GM21447 (cell line): ENCODE data around the gene LMNA.
"Not testable (repeated sequence)": the region's sequence is repeated elsewhere in the genome, so short reads cannot be mapped to it uniquely, and the experiment has no call there.

Experiments used
- ATAC-seq: cut with Tn5 transposase; IDR thresholded peaks from one replicate; pipeline ENCODE4 v1.9.1; 2021; ENCODE audit not compliant: unreplicated experiment

LMNA gene

GRCh38 chr1:156114101-156114918 lies at the start of gene LMNA:
TSS of gene LMNA (plus strand) at chr1:156114711. CDS start at chr1:156114919, 208 bp downstream.
- peak; percentile 72 for ATAC-seq

- ATAC-seq: no peak
Measured at GRCh38 chr1:156065212-156065611, 49.3 kb upstream of the LMNA start.

GRCh38 chr1:156065871-156066270 lies 48.6 kb upstream of the LMNA start:
- no peak for ATAC-seq

GRCh38 chr1:156067262-156067661 lies 47.2 kb upstream of the LMNA start:
- no peak for ATAC-seq

GRCh38 chr1:156069490-156070455 lies 44.7 kb upstream of the LMNA start:
- ATAC-seq: no peak

GRCh38 chr1:156070548-156070947 lies 44.0 kb upstream of the LMNA start:
- ATAC-seq: no peak

- ATAC-seq: not testable (repeated sequence)
Measured at GRCh38 chr1:156071332-156071816, 43.1 kb upstream of the LMNA start.

GRCh38 chr1:156072251-156072650 lies 42.3 kb upstream of the LMNA start:
- ATAC-seq: no peak

- no peak for ATAC-seq
Measured at GRCh38 chr1:156073110-156073687, 41.3 kb upstream of the LMNA start.

- ATAC-seq: no peak
Measured at GRCh38 chr1:156073740-156074139, 40.8 kb upstream of the LMNA start.

GRCh38 chr1:156074661-156075060 lies 39.9 kb upstream of the LMNA start:
- ATAC-seq: no peak

- ATAC-seq: no peak
Measured at GRCh38 chr1:156075162-156075561, 39.3 kb upstream of the LMNA start.

GRCh38 chr1:156075775-156076204 lies 38.7 kb upstream of the LMNA start:
- ATAC-seq: no peak

GRCh38 chr1:156076609-156077429 lies 37.7 kb upstream of the LMNA start:
- no peak for ATAC-seq

- no peak for ATAC-seq
Measured at GRCh38 chr1:156077430-156077760, 37.1 kb upstream of the LMNA start.

GRCh38 chr1:156078728-156079127 lies 35.8 kb upstream of the LMNA start:
- no peak for ATAC-seq

GRCh38 chr1:156079762-156080161 lies 34.7 kb upstream of the LMNA start:
- ATAC-seq: no peak

- no peak for ATAC-seq
Measured at GRCh38 chr1:156080241-156080862, 34.2 kb upstream of the LMNA start.

- no peak for ATAC-seq
Measured at GRCh38 chr1:156080863-156081179, 33.7 kb upstream of the LMNA start.
